ENCODE results near the gene LURAP1L.

GRCh38 chr9:12813960-12814876 lies 39.4 kb downstream of the LURAP1L start:
- TF ChIP-seq CTCF (IDR thresholded peaks at IDR 0.05) (peak; percentile 34 to 35), POLR2AphosphoS5 (IDR thresholded peaks at IDR 0.05) (peak in 2 of 3 donors; percentile 13 to 38)

Measured in suprapubic skin (tissue), 3 donors.